Melanocyte of skin (primary cell): ENCODE data around the gene MAPK12. TPM values are rescaled to one million over a fixed set of nuclear protein-coding genes. Genes with fewer than 3 reads are reported as not detected.

Experiments used
- total RNA-seq, 2 donors: library from RNA; depleted of rRNA; stranded (reverse); fragments of >200 nt; gene quantifications; 2 replicates each; pipeline ENCODE4 v1.2.3, GENCODE V29; 2012

MAPK12 gene
- total RNA-seq: 10 to 100 TPM; 20.6 to 21.7 TPM

DNA sequence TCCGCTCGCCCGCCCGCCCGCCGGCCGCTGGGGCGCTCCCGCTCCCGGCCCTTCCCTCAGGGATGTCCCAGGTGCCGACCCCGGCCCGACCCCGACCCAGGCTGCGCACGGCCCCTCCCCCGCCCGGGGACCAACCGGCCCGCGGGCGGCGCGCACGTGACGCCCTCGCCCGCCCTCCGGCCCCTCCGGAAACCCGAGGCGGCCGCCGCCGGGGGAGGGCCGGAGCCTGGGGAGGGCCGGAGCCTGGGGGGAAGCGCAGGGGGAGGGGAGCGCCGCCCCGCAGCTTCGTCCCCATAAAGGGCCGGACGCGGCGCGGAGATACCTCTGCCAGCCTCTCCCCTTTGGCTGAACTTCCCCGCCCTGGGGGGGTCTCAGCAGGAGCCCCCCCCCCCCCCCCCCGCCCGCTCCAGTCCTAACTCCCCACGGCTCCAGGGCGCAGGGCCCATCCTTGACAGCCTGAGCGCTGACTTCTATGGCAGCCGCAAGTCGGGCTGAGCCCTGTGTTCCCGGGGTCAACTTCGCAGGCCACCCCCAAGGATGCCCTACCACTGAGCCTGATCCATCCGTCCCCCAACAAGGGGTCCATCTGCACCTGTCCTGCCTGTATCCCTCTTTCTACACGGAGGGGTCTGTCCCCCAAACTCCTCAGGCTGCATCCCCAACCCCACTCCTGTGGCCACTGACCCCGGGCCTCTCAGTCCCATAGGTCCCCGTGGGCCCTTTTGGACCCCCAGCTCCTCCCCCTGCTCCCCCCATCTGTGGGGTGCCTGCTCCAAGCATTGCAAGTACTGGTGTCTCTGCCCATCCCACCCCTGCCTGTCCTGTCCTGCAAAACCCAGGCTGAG is at the start of gene MAPK12:
MAPK12 (minus strand) TSS at position 69 of the 845 bp plus-strand sequence. CDS start 174 bp downstream, outside the sequence.

GRCh38 chr22:50306753-50307749 is 45.6 kb upstream of the MAPK12 start, which contains the start of gene PLXNB2:
Gene PLXNB2, minus strand, starts transcription at chr22:50307646. Its CDS starts 17,062 bp downstream, at chr22:50290584.

DNA sequence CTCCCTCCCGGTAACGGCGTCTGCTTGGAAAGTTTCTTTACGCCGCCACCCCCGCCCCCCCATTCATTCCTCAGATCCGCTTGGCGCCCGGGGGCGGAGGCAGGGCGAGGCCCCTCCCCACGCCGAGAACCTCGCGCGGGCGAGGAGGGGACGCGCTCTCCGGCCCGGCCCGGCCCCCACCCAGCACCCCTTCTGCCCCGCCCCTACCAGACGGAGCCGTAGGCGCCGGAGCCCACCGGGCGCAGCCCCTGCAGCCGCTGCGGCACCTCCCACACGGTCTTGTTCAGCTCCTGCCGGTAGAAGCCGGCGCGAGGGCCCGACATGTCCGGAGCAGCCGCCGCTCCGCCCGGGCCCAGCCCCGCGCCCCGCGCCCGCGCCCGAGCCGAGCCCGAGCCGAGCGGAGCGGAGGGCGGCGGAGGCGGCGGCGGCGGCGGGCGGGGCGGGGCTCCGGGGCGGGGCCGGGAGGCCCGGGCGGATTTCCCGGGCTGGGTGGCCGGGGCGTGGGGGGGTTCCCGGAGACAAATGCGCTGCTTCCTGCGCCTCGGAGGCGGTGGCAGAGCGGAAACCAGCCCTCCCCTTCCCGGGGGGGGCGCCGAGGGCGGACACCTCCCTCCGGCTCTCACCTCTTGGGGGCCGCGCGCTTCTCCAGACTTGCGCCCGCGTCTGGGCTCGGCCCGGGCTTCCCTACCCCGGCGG is 8.6 kb upstream of the MAPK12 start, which contains the start of gene MAPK11:
MAPK11 (minus strand) TSS at position 411 of the 696 bp plus-strand sequence; CDS start at position 323, 88 bp downstream.

GRCh38 chr22:50250555-50251476 is 10.7 kb downstream of the MAPK12 start, which contains the start of gene HDAC10:
Gene HDAC10, minus strand, starts transcription at chr22:50251265. Its CDS starts 233 bp downstream, at chr22:50251032.

DNA sequence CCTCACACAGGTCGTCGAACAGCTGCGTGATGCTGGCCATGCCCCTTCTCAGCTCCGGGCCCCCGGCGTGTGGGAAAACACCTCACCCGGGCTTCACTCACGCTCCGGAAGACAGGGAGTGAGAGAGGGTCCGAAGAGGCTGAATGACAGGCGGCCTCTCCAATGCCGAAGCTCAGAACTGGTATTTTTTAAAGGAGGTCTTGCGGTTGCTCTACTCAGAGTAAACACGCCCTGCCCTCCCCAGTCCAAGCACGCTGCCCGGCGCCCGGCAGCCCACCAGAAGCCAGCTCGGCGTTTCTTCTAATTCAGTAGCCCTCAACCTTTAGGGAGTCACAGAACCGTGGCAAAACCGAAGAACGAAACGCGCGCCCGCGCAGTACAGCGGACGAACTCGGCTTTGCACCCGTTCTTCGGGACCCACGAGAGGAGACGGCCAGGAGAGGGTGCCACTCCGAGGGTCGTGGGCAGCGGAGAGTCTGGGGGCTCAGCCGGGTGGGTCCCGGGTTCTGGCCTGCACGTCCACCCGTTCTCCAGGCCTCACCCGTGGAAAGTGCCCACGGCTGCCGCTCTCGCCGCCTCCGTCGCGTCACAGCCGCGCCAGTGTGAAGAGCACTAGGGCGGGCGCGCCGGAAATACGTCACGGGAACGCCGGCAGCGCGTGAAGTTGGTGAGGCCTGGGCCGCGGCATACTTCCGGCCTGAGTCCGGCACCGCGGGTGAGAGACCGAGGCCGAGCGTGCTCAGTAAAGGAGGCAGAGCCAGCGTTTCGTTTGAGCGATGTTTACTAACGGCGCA is 16.9 kb downstream of the MAPK12 start, which contains the start of gene TUBGCP6:
TUBGCP6 (minus strand) TSS at position 604 of the 794 bp plus-strand sequence; CDS start at position 40, 564 bp downstream.

Other genes starting within 250 kb of the MAPK12 start
- gene IL17REL, start 248.9 kb downstream of the MAPK12 start, total RNA-seq: not detected
- gene TTLL8, start 203.4 kb downstream of the MAPK12 start, total RNA-seq: not detected
- gene MLC1, start 176.3 kb downstream of the MAPK12 start, total RNA-seq: not detected
- gene MOV10L1, start 171.7 kb downstream of the MAPK12 start, total RNA-seq: under 1 TPM in 1 of 2 donors, not detected in 1; 0.34 TPM
- gene PANX2, start 91.0 kb downstream of the MAPK12 start, total RNA-seq: under 1 TPM; 0.33 to 0.69 TPM
- 10 to 100 TPM; 28.2 to 44.0 TPM for gene TRABD, start 75.8 kb downstream of the MAPK12 start, total RNA-seq
- 10 to 100 TPM; 22.4 to 35.3 TPM for gene SELENOO, start 60.7 kb downstream of the MAPK12 start, total RNA-seq
- gene TUBGCP6, start 16.7 kb downstream of the MAPK12 start, total RNA-seq: 10 to 100 TPM; 24.6 to 24.8 TPM
- gene HDAC10, start 10.4 kb downstream of the MAPK12 start, total RNA-seq: 10 to 100 TPM; 24.8 to 26.0 TPM
- gene MAPK11, start 8.7 kb upstream of the MAPK12 start, total RNA-seq: 1 to 10 TPM; 1.7 to 2.1 TPM
- 10 to 100 TPM; 56.3 to 66.1 TPM for gene PLXNB2, start 46.0 kb upstream of the MAPK12 start, total RNA-seq
- gene DENND6B, start 65.3 kb upstream of the MAPK12 start, total RNA-seq: 1 to 10 TPM in 1 of 2 donors, under 1 TPM in 1; 0.67 to 2.8 TPM
- gene PPP6R2, start 81.6 kb upstream of the MAPK12 start, total RNA-seq: 10 to 100 TPM; 40.0 to 53.3 TPM
- 10 to 100 TPM; 61.9 to 68.5 TPM for gene SBF1, start 213.4 kb upstream of the MAPK12 start, total RNA-seq
- 1 to 10 TPM in 1 of 2 donors, under 1 TPM in 1; 0.33 to 1.0 TPM for gene ADM2, start 219.9 kb upstream of the MAPK12 start, total RNA-seq
- gene MIOX, start 225.2 kb upstream of the MAPK12 start, total RNA-seq: not detected
- gene LMF2, start 246.0 kb upstream of the MAPK12 start, total RNA-seq: 10 to 100 TPM; 49.6 to 69.9 TPM
- 10 to 100 TPM; 35.8 to 56.6 TPM for gene NCAPH2, start 246.5 kb upstream of the MAPK12 start, total RNA-seq